Panc1 (cell line): ENCODE results near the gene CSTB. TPM values are rescaled to one million over a fixed set of nuclear protein-coding genes. Genes with fewer than 3 reads are reported as not detected.

Experiments
- ATAC-seq: fragments of 200-7000 bp; cut with Tn5 transposase; 2 replicates; pipeline ENCODE4 v1.9.1; 2020; ENCODE audit warnings: mild to moderate bottlenecking, moderate library complexity
- BruUV-seq: library from RNA; stranded (reverse); fragments of 400-500 nt; replicated peaks from 2 replicates; lab custom pipeline; 2021; lab: Mats Ljungman, UMichigan
- CTCF ChIA-PET: fragments of 300-600 bp; sonication (Branson Sonifier 250); formaldehyde crosslinking; loops from one replicate; lab custom pipeline; 2022; ENCODE audit warnings: antibody characterized with exemption; lab: Charles Lee
- POLR2A ChIA-PET: fragments of 300-600 bp; sonication (Branson Sonifier 250); formaldehyde crosslinking; loops from one replicate; lab custom pipeline; 2022; ENCODE audit warnings: antibody characterized with exemption; lab: Charles Lee
- DNase-seq: peaks from one replicate; pipeline ENCODE4 v3.0.0-alpha.2; 2010; ENCODE audit warnings: low read depth, low spot score
- H3K27ac ChIP-seq: 2 replicates; pipeline ENCODE4 v1.5.1; 2011; ENCODE audit warnings: mild to moderate bottlenecking, low read length, inconsistent platforms
- H3K27me3 ChIP-seq: fragments of 200-500 bp; sonication (Bioruptor generic); 2 replicates; pipeline ENCODE4 v1.6.0; 2014; ENCODE audit warnings: low read length, inconsistent platforms; ENCODE audit not compliant: control insufficient read depth, insufficient read depth
- H3K36me3 ChIP-seq: fragments of 200-500 bp; sonication (Bioruptor generic); 2 replicates; pipeline ENCODE4 v1.5.1; 2014; ENCODE audit warnings: inconsistent platforms, mild to moderate bottlenecking, low read length, moderate library complexity; ENCODE audit not compliant: control insufficient read depth, insufficient read depth
- H3K4me1 ChIP-seq: 2 replicates; pipeline ENCODE4 v1.5.1; 2011; ENCODE audit warnings: inconsistent platforms, mild to moderate bottlenecking, low read length, moderate library complexity; ENCODE audit not compliant: control insufficient read depth, insufficient read depth
- H3K4me3 ChIP-seq, 2 experiments: 2 replicates each; pipeline ENCODE4 v1.5.1; 2011 to 2012; ENCODE audit warnings: low read depth in 2 of 2, low read length in 2 of 2, mild to moderate bottlenecking in 2 of 2, inconsistent platforms in 1 of 2, moderate library complexity in 1 of 2
- H3K9me3 ChIP-seq: fragments of 200-500 bp; sonication (Bioruptor generic); 2 replicates; pipeline ENCODE4 v1.5.1; 2014; ENCODE audit warnings: low read depth, mild to moderate bottlenecking, inconsistent platforms, low read length, moderate library complexity; ENCODE audit not compliant: control insufficient read depth, insufficient read depth
- CTCF ChIP-seq: fragments of 450-650 bp; IDR thresholded peaks from 2 replicates; pipeline ENCODE4 v1.5.1; 2017; ENCODE audit warnings: mild to moderate bottlenecking
- POLR2AphosphoS5 ChIP-seq: IDR thresholded peaks from 2 replicates; pipeline ENCODE4 v1.6.1; 2012; ENCODE audit warnings: mild to moderate bottlenecking, low read depth, low read length, moderate library complexity
- SIN3A ChIP-seq: IDR thresholded peaks from 2 replicates; pipeline ENCODE4 v1.6.1; 2012; ENCODE audit warnings: low read depth, mild to moderate bottlenecking, low read length, moderate library complexity, borderline replicate concordance; ENCODE audit not compliant: insufficient read depth
- TCF7L2 ChIP-seq: IDR thresholded peaks from 2 replicates; pipeline ENCODE4 v1.6.1; 2011; ENCODE audit warnings: mild to moderate bottlenecking, low read depth, low read length, inconsistent platforms
- in situ Hi-C: cut with HindIII; loops from 2 replicates; pipeline ENCODE4 v1.10.0; 2016; ENCODE audit warnings: low sequenced_read_pairs, low pct_unique_long_range_greater_than_20kb
- intact Hi-C: fragments of 100-400 bp; cut with micrococcal nuclease; formaldehyde crosslinking; loops from one replicate; pipeline ENCODE4 v1.10.0; 2022; ENCODE audit not compliant: unreplicated experiment
- total RNA-seq: library from RNA; stranded (reverse); gene quantifications from one replicate; pipeline ENCODE4 v1.2.1, GENCODE V29; 2021; ENCODE audit not compliant: unreplicated experiment
- TF ChIP-seq, protein P1 (sequence below), 2 experiments: IDR thresholded peaks; 2 replicates each; pipeline ENCODE4 v1.6.1; 2011 to 2012; ENCODE audit warnings: low read depth in 2 of 2, control low read depth in 1 of 2, low read length in 1 of 2, mild to moderate bottlenecking in 1 of 2, moderate library complexity in 1 of 2; ENCODE audit not compliant: insufficient read depth in 1 of 2

Gene CSTB
- total RNA-seq, 1 experiment from 2014 or later: 72.5 TPM

DNA sequence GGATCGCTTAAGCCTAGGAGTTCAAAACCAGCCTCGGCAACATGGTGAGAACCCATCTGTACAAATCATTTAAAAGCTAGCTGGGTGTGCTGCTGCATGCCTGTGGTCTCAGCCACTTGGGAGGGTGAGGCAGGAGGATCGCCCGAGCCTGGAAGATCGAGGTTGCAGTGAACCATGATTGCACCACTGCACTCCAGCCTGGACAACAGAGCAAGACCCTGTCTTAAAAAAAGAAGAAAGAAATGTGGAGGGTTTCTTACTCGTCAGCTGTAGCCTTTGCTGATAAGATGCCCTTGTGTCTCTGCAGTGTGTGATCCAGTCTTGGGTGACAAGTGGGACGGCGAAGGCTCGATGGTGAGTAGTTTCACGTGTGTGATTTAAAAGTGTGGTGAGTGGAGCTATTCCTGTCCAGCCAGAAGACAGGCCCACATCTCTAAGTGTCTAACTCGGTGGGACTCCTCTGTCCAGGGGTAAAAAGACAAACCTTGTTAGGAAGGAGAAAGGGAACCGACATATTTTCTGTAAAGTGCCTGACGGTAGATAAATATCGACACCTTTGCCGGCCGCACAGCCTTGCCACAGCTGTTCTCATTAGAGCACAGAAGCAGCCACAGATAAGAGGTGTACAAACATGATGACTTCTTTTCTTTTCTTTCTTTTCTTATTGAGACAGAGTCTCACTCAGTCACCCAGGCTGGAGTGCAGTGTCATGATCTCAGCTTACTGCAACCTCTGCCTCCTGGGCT is 30.2 kb downstream of the CSTB start:
- no TSS peak for BruUV-seq
- Histone ChIP-seq H3K27ac (no peak overlapping the region), H3K36me3 (no peaks in the 10 kb centered on the region), H3K27me3 (no peaks in the 10 kb centered on the region), H3K4me3 (no peak overlapping the region), H3K4me1 (no peaks in the 10 kb centered on the region), H3K9me3 (no peaks in the 10 kb centered on the region)
- DNase-seq: no peak
- intact Hi-C loops: no loop called here
- in situ Hi-C loops: no loop called here
- TF ChIP-seq TCF7L2 (no peak), CTCF (no peak), POLR2AphosphoS5 (no peak), SIN3A (no peak)
- TF ChIP-seq, protein P1, sequence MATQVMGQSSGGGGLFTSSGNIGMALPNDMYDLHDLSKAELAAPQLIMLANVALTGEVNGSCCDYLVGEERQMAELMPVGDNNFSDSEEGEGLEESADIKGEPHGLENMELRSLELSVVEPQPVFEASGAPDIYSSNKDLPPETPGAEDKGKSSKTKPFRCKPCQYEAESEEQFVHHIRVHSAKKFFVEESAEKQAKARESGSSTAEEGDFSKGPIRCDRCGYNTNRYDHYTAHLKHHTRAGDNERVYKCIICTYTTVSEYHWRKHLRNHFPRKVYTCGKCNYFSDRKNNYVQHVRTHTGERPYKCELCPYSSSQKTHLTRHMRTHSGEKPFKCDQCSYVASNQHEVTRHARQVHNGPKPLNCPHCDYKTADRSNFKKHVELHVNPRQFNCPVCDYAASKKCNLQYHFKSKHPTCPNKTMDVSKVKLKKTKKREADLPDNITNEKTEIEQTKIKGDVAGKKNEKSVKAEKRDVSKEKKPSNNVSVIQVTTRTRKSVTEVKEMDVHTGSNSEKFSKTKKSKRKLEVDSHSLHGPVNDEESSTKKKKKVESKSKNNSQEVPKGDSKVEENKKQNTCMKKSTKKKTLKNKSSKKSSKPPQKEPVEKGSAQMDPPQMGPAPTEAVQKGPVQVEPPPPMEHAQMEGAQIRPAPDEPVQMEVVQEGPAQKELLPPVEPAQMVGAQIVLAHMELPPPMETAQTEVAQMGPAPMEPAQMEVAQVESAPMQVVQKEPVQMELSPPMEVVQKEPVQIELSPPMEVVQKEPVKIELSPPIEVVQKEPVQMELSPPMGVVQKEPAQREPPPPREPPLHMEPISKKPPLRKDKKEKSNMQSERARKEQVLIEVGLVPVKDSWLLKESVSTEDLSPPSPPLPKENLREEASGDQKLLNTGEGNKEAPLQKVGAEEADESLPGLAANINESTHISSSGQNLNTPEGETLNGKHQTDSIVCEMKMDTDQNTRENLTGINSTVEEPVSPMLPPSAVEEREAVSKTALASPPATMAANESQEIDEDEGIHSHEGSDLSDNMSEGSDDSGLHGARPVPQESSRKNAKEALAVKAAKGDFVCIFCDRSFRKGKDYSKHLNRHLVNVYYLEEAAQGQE (IDR thresholded peaks at IDR 0.05; ENCODE audit: insufficient read depth in 1 of 2, low read depth in 2 of 2, low read length in 1 of 2): no peak
- POLR2A ChIA-PET: no interaction called here
- ATAC-seq: no peak
- CTCF ChIA-PET: no interaction called here

- POLR2A ChIA-PET: no interaction called here
- DNase-seq (no peak), ATAC-seq (no peak)
- in situ Hi-C loops: no loop called here
- Histone ChIP-seq H3K36me3 (no peaks in the 10 kb centered on the region), H3K27ac (no peak overlapping the region), H3K4me3 (no peak overlapping the region), H3K9me3 (no peaks in the 10 kb centered on the region), H3K27me3 (no peaks in the 10 kb centered on the region), H3K4me1 (peaks cover 6% of the 10 kb centered on the region)
- CTCF ChIA-PET: no interaction called here
- intact Hi-C loops: no loop called here
- TF ChIP-seq CTCF: no peak
- TF ChIP-seq TCF7L2: no peak
- TF ChIP-seq, protein P1 (IDR thresholded peaks at IDR 0.05; ENCODE audit: insufficient read depth in 1 of 2, low read depth in 2 of 2, low read length in 1 of 2): no peak
- no peak for TF ChIP-seq SIN3A
- TF ChIP-seq POLR2AphosphoS5: no peak
- TSS peak; percentile 63 for BruUV-seq
These were observed 31.4 kb downstream of the CSTB start for GRCh38 chr21:43744725-43745124.
